ENCODE results near the gene TMEM41B. TPM values are rescaled to one million over a fixed set of nuclear protein-coding genes. Genes with fewer than 3 reads are reported as not detected.

Gene TMEM41B
- total and polyA plus RNA-seq, 2 of the 4 experiments (the other 2 are of a cell fraction): 20.8 to 21.5 TPM

- Histone ChIP-seq H4K91ac (ENCODE audit: insufficient read depth, low read depth, low read length) (no peak overlapping the region), H4K5ac (ENCODE audit: low read depth, low read length) (no peak overlapping the region), H3K18ac (ENCODE audit: low read depth, low read length) (no peak overlapping the region), H2BK20ac (ENCODE audit: low read depth, low read length) (no peak overlapping the region), H3K4ac (ENCODE audit: low read depth, low read length) (no peak overlapping the region), H3K9me1 (ENCODE audit: insufficient read depth, low read length) (peaks cover 10% of the 10 kb centered on the region), H3K27me3 (ENCODE audit: control insufficient read depth, insufficient read depth, low read length) (no peaks in the 10 kb centered on the region), H3K14ac (replicated peaks; ENCODE audit: low read depth, low read length) (no peak overlapping the region), H2BK5ac (ENCODE audit: low read depth, low read length, poor library complexity, severe bottlenecking) (no peak overlapping the region), H3K4me3 (ENCODE audit: insufficient read depth, low read depth, low read length) (no peak overlapping the region), H3K27ac (ENCODE audit: insufficient read depth, low read length) (no peak overlapping the region), H3K9ac (ENCODE audit: low read depth, low read length) (no peak overlapping the region), H3K56ac (ENCODE audit: extremely low read depth, insufficient read depth, low read length) (no peak overlapping the region), H2BK15ac (ENCODE audit: low read depth, low read length) (no peak overlapping the region), H2AK5ac (ENCODE audit: low read depth, low read length) (no peak overlapping the region), H4K8ac (ENCODE audit: low read depth in 2 of 2, low read length in 2 of 2) (no peak overlapping the region), H3K23ac (ENCODE audit: low read depth, low read length) (no peak overlapping the region), H2BK120ac (ENCODE audit: low read depth, low read length) (no peak overlapping the region), H3K79me1 (ENCODE audit: low read depth in 1 of 2, low read length in 2 of 2) (peaks cover 9 to 72% of the 10 kb centered on the region in 2 experiments), H2AK9ac (replicated peaks; ENCODE audit: low read depth, low read length, poor library complexity) (no peak overlapping the region), H3K36me3 (ENCODE audit: control insufficient read depth, insufficient read depth, low read length) (peaks cover 1% of the 10 kb centered on the region; the same call in 1 of the 2 replicates), H2AFZ (replicated peaks; ENCODE audit: low read length, poor library complexity) (no peak overlapping the region), H4K20me1 (ENCODE audit: insufficient read depth, low read length) (peaks cover 81% of the 10 kb centered on the region), H3K4me1 (ENCODE audit: control insufficient read depth, insufficient read depth, low read length) (0 out of 2 replicates have a peak, but pooled peaks cover 1% of the 10 kb centered on the region), H3K9me3 (ENCODE audit: control insufficient read depth, insufficient read depth, low read length) (no peaks in the 10 kb centered on the region), H3K4me2 (ENCODE audit: low read depth, low read length) (no peak overlapping the region)
- dilution Hi-C loops (cut with HindIII; ENCODE audit: low sequenced_read_pairs, unreplicated experiment): no loop called here
- in situ Hi-C loops (cut with MboI; ENCODE audit: low sequenced_read_pairs): no loop called here
- no TSS peak for BruUV-seq (replicated peaks)
- intact Hi-C loops (cut with micrococcal nuclease): no loop called here
- WGBS, 2 experiments (ENCODE audit: extremely low coverage in 2 of 2, insufficient read length in 1 of 2): no CpG with 5 or more reads among the region's 7 CpGs
- ChIA-PET CTCF (interaction anchor here (0.6 kb wide), 2 partner anchors 49 to 690 kb away, joined by 4 read pairs; no protein-coding TSS in a partner anchor), POLR2A (ENCODE audit: unreplicated experiment) (no interaction called here)
- TF ChIP-seq MAZ (IDR thresholded peaks at IDR 0.05; ENCODE audit: borderline replicate concordance, low read depth, low read length) (no peak), RCOR1 (IDR thresholded peaks at IDR 0.05; ENCODE audit: insufficient replicate concordance, low read length) (no peak), POLR2A (IDR thresholded peaks at IDR 0.05; ENCODE audit: low read depth, low read length) (no peak), CEBPB (IDR thresholded peaks at IDR 0.05; ENCODE audit: low read depth, low read length) (no peak), RFX5 (IDR thresholded peaks at IDR 0.05; ENCODE audit: low read depth, low read length) (no peak), BHLHE40 (IDR thresholded peaks at IDR 0.05; ENCODE audit: low read depth, low read length) (no peak), CHD1 (IDR thresholded peaks at IDR 0.05; ENCODE audit: low read depth, low read length) (no peak), MAFK (IDR thresholded peaks at IDR 0.05; ENCODE audit: low read depth, low read length) (no peak), SMC3 (IDR thresholded peaks at IDR 0.05; ENCODE audit: low read depth, low read length) (no peak)
- DNase-seq: no peak
- ATAC-seq (ENCODE audit: low read depth): no peak
Measured at GRCh38 chr11:9249252-9249651, 65.1 kb downstream of the TMEM41B start.
